NT2/D1 (cell line): ENCODE data around the gene SORL1.
"Not testable (repeated sequence)": the region's sequence is repeated elsewhere in the genome, so short reads cannot be mapped to it uniquely, and the experiment has no call there.

Experiments used
- DNase-seq: peaks from one replicate; pipeline ENCODE4 v3.0.0-alpha.2; 2011; ENCODE audit warnings: low read depth, low spot score
- H3K27me3 ChIP-seq: 2 replicates; pipeline ENCODE4 v1.6.0; 2011; ENCODE audit warnings: mild to moderate bottlenecking; ENCODE audit not compliant: insufficient read length, insufficient read depth
- H3K36me3 ChIP-seq: 2 replicates; pipeline ENCODE4 v1.6.1; 2011; ENCODE audit warnings: mild to moderate bottlenecking, low read length, mixed read lengths; ENCODE audit not compliant: insufficient read depth, insufficient read length
- H3K4me1 ChIP-seq: 2 replicates; pipeline ENCODE4 v1.5.1; 2011; ENCODE audit not compliant: insufficient read depth, insufficient read length
- H3K4me3 ChIP-seq: 2 replicates; pipeline ENCODE4 v1.5.1; 2011; ENCODE audit warnings: low read depth; ENCODE audit not compliant: insufficient read length
- H3K9ac ChIP-seq: 2 replicates; pipeline ENCODE4 v1.6.0; 2011; ENCODE audit warnings: low read depth; ENCODE audit not compliant: insufficient read length
- H3K9me3 ChIP-seq: 2 replicates; pipeline ENCODE4 v1.5.1; 2011; ENCODE audit warnings: mild to moderate bottlenecking, low read length; ENCODE audit not compliant: insufficient read depth
- SUZ12 ChIP-seq: IDR thresholded peaks from 2 replicates; pipeline ENCODE4 v1.6.1; 2011; ENCODE audit not compliant: insufficient read length, insufficient read depth; ENCODE audit errors: extremely low read depth
- YY1 ChIP-seq: IDR thresholded peaks from 2 replicates; pipeline ENCODE4 v1.6.1; 2011; ENCODE audit not compliant: insufficient read length, insufficient read depth
- ZNF274 ChIP-seq: IDR thresholded peaks from 2 replicates; pipeline ENCODE4 v1.6.1; 2011; ENCODE audit warnings: mild to moderate bottlenecking, low read depth, low read length

SORL1 gene

DNA sequence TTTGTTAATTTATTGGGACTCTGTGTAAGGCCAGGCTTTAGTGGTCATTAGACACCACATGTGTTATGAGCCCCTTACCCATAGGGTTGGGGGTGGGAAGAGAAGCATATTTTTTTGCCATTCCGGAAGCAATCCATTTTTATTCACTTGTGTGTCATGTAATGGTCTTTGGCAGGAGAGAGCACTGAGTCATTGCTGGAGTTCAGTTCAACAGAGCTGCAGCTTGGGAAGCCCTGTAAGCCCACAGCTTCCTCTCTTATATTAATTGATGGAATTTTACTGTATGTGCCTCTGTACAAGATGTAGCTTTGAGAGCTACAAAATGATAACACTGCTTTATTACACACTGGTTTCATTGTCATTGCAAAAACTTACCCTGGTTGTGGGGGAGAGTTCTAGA, 177.9 kb downstream of the SORL1 start:
- Histone ChIP-seq H3K4me3 (no peak overlapping the region), H3K36me3 (peaks cover 8% of the 10 kb centered on the region), H3K27me3 (no peaks in the 10 kb centered on the region), H3K9ac (no peak overlapping the region), H3K4me1 (no peaks in the 10 kb centered on the region), H3K9me3 (no peaks in the 10 kb centered on the region)
- TF ChIP-seq ZNF274 = no peak
- no peak for TF ChIP-seq SUZ12
- no peak for TF ChIP-seq YY1
- no peak for DNase-seq

DNA sequence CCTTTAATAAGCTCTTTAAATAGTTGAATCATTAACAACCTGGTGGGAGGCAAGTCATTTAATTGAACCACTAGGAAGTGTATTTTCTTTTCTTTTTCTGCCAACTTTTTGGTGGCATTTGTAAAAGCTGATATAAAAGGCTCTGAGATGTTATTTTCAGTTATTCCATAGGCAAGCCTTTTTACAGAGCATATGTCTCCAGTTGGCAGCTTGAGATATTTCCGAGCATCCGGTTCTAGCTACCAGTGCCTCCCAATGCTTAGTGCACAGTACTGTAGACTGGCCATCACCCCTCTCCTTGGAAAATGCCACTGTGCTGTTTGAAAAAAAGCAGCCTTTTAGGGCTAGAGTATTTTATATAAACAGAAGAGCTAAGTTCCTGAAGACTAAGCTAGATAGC, 179.3 kb downstream of the SORL1 start:
- Histone ChIP-seq H3K4me1 (no peaks in the 10 kb centered on the region), H3K27me3 (no peaks in the 10 kb centered on the region), H3K4me3 (no peak overlapping the region), H3K36me3 (peaks cover 8% of the 10 kb centered on the region), H3K9ac (no peak overlapping the region), H3K9me3 (no peaks in the 10 kb centered on the region)
- no peak for DNase-seq
- no peak for TF ChIP-seq SUZ12
- TF ChIP-seq ZNF274 = no peak
- no peak for TF ChIP-seq YY1

DNA sequence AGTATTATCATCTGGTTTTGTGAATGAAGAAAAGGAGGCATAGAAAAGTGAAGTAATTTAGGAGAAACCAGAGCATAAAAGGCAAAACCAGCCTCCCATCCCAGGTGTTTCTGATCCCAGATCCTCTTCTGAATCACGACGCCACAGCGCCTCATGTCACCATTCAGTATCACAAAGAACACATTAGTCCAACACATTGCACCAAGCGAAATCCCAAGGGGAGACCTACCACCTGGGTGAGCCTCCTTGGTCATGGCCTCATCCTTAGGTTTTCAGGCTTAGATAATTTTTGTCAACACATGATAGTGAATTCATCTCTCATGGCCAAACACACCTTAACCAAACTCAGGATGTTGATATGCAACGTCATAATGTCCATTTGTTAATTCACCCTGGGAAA, 182.2 kb downstream of the SORL1 start:
- no peak for DNase-seq
- Histone ChIP-seq H3K36me3 (no peaks in the 10 kb centered on the region), H3K9me3 (no peaks in the 10 kb centered on the region), H3K4me1 (no peaks in the 10 kb centered on the region), H3K9ac (no peak overlapping the region), H3K4me3 (no peak overlapping the region), H3K27me3 (no peaks in the 10 kb centered on the region)
- TF ChIP-seq YY1 (no peak), SUZ12 (no peak), ZNF274 (no peak)

DNA sequence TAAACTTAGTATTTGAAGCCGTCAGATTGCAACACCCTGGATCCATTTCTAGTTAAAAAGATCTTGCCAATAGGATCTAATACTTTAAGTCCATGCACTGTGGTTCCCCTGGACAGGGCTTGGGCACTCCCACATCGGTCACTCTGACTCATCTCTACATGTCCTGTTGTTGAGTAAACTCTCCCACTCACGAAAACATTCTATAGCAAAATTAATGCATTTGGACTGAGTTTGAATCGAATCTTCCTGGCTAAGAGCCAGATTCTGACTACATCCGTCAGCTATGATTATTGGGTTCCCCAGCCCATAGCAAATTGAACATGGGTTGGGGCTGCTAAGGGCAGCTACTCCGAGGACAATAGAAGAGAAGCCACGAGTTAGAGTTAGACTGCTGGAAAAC, 182.8 kb downstream of the SORL1 start:
- no peaks in the 10 kb centered on the region for H3K36me3 ChIP-seq
- no peak overlapping the region for H3K9ac ChIP-seq

DNA sequence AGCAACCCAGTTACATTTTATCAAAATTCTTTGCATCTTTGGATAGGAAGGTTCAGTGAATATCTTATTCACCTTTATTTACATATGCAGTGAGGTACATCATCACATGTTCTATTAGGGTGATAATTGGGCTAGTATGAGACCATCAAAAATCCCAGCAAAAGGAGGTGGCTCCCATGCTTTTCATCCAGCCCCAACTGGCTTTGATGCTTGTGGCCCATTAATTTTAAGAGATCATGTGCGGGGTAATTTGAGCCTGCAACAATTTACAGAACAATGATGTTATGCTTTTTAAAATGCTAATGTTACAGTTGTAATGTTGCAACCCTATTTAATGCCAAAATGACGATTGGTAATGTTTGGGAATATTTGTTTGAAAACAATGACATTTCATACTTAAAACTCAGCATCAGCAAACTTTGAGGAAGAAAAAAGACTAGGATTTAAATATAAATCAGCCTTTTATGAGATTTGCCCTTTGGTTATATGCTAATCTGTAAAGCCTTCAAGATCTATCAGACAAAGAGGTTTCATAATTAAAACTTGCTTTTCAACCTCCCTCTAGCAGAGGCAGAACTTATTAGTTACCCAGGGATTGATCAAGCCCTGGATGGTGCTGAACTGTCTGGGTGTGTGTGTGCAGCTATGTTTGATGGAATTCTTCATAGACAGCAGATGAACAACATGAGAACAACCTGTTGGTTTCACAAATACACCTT, 184.1 kb downstream of the SORL1 start:
- no peak overlapping the region for H3K4me3 ChIP-seq
- H3K36me3 ChIP-seq = no peaks in the 10 kb centered on the region
- no peak overlapping the region for H3K9ac ChIP-seq
- no peak for DNase-seq
- no peaks in the 10 kb centered on the region for H3K4me1 ChIP-seq
- TF ChIP-seq SUZ12 (no peak), YY1 (no peak), ZNF274 (no peak)
- no peaks in the 10 kb centered on the region for H3K27me3 ChIP-seq
- H3K9me3 ChIP-seq = no peaks in the 10 kb centered on the region

More for the DNA sequence above, 182.8 kb downstream of the SORL1 start:
- no peak for TF ChIP-seq YY1
- no peak for TF ChIP-seq SUZ12
- no peak for TF ChIP-seq ZNF274
- Histone ChIP-seq H3K4me3 (no peak overlapping the region), H3K9me3 (no peaks in the 10 kb centered on the region), H3K27me3 (no peaks in the 10 kb centered on the region), H3K4me1 (no peaks in the 10 kb centered on the region)
- no peak for DNase-seq

DNA sequence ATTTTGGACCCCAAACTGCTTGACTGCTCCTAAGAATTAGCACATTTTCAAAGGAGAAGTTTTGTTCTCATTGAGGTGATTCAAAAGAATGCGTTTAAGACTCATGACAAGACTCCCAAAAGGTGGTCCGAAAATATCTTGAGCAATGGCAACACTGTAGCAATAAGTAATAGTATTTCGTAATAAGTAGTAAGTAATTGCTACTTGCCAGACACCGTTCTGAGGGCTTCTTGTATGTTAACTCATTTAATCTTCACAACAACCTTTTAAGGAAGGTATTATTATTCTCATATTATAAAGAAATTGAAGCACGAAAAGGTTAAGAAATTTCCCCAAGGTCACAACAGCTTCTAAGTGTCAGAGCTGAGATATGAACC, 184.7 kb downstream of the SORL1 start:
- H3K9ac ChIP-seq = no peak overlapping the region
- H3K36me3 ChIP-seq = no peaks in the 10 kb centered on the region
- H3K4me1 ChIP-seq = no peaks in the 10 kb centered on the region
- TF ChIP-seq SUZ12 (no peak), ZNF274 (no peak), YY1 (no peak)
- H3K27me3 ChIP-seq = no peaks in the 10 kb centered on the region
- DNase-seq = no peak
- no peak overlapping the region for H3K4me3 ChIP-seq
- H3K9me3 ChIP-seq = no peaks in the 10 kb centered on the region

DNA sequence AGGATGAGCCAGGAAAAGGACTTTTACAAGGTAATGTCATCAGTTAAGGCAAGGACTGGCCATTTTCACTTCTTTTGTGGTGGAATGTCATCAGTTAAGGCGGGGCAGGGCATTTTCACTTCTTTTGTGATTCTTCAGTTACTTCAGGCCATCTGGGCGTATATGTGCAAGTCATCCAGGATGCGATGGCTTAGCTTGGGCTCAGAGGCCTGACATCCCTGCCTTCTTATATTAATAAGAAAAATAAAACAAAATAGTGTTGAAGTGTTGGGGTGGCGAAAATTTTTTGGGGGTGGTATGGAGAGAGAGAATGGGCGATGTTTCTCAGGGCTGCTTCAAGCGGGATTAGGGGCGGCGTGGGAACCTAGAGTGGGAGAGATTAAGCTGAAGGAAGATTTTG, 185.5 kb downstream of the SORL1 start:
- H3K4me1 ChIP-seq, H3K36me3 ChIP-seq, H3K27me3 ChIP-seq, H3K9me3 ChIP-seq, H3K4me3 ChIP-seq, DNase-seq, H3K9ac ChIP-seq: not testable (repeated sequence)
